ENCODE measurements around the gene DUOX2. TPM values are rescaled to one million over a fixed set of nuclear protein-coding genes. Genes with fewer than 3 reads are reported as not detected.

The DUOX2 gene
- total RNA-seq, 1 donor from 2014 or later = 0.02 TPM

DNA sequence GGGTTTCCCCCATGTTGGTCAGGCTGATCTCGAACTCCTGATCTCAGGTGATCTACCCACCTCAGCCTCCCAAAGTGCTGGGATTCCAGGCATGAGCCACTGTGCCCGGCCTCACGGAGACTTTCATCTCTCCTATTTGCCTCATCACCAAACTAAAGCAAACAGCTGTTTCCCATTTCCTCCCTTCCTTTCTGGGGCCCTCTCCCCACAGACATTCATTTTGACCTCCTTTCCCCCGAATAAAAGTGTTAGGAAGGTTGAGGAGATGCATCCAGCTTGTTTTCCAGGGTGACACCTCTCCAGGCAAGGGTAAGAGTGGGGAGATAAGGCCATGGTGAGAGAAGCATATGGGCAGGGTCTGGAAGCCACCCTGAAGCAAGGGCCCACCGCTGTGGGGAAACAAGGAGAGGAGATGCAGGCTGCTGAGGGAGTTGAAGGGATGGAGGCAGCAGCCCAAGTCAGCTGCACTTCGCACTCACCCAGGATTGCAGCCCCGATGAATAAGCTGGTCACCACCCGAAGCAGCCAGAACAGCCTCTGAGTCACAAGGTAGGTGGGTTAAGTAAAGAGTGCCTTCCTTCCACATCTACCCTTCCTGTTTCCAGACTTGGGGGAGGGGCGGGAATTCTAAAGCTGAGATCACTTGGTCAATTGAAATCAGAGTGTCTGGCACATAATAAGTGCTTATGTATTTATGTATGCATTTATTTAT, 7.9 kb upstream of the DUOX2 start:
- Mint-ChIP-seq H3K27ac (ENCODE audit: unreplicated experiment) (peak overlapping the region; percentile 57), H3K4me3 (no peak overlapping the region), H3K27me3 (ENCODE audit: low read depth) (peaks cover 73% of the 10 kb centered on the region), H3K4me1 (peaks cover 6% of the 10 kb centered on the region), H3K36me3 (ENCODE audit: low read depth) (no peaks in the 10 kb centered on the region), H3K9me3 (peaks cover 4% of the 10 kb centered on the region)
- no peak for TF ChIP-seq CTCF (conservative IDR thresholded peaks at IDR 0.05)
- no peak for DNase-seq (ENCODE audit: low read depth, low spot score)

GRCh38 chr15:45121020-45121419, 7.0 kb upstream of the DUOX2 start:
- Mint-ChIP-seq H3K36me3 (ENCODE audit: low read depth) (no peaks in the 10 kb centered on the region), H3K4me1 (peaks cover 6% of the 10 kb centered on the region), H3K4me3 (no peak overlapping the region), H3K9me3 (peaks cover 4% of the 10 kb centered on the region), H3K27me3 (ENCODE audit: low read depth) (peaks cover 69% of the 10 kb centered on the region), H3K27ac (ENCODE audit: unreplicated experiment) (no peak overlapping the region)
- no peak for DNase-seq (ENCODE audit: low read depth, low spot score)
- TF ChIP-seq CTCF (conservative IDR thresholded peaks at IDR 0.05) = no peak

DNA sequence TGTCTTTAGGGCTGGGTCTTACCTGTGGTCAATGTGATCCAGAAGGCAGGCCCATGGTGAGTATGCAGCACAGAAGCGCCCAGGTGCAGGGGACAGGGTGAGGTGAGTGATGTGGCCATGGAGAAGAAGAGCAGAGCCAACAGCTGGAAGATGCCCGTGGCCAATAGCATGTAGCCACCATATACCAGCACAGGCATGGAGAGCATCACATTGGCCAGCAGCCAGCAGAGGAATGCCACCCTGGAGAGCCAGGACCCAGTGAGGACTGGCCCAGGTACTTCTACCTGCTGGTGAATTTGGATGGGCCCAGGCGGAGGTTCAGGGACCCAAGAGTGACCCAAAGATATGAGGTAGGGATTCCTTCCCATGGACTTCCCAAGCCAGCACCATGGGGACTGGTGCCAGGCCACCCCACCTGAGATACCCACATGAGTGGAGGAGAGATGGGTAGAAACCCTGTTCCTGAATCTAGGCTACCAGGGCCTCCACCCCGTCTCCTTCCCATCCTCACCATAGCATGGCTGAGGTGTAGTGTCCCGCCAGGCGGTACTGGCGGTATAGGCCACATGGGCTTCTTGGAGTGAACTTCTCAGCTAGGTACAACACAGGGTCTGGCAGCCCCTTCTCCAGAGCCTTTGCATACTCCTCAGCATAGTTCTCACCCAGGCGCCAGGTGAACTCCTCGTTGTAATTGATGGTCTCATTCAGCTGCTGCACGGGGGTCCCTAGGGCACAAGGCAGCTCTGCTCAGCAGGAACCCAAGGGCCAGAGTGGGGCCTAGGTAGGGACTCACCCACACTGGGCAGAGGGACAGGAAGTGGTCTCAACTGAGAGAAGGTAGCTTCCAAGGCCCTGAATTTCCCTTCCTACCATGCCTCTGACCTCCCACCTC, 6.4 kb upstream of the DUOX2 start:
- DNase-seq (ENCODE audit: low read depth, low spot score) = no peak
- TF ChIP-seq CTCF (conservative IDR thresholded peaks at IDR 0.05) = no peak
- Mint-ChIP-seq H3K9me3 (peaks cover 4% of the 10 kb centered on the region), H3K27ac (ENCODE audit: unreplicated experiment) (no peak overlapping the region), H3K4me3 (no peak overlapping the region), H3K36me3 (ENCODE audit: low read depth) (no peaks in the 10 kb centered on the region), H3K4me1 (peaks cover 6% of the 10 kb centered on the region), H3K27me3 (ENCODE audit: low read depth) (peaks cover 69% of the 10 kb centered on the region)

DNA sequence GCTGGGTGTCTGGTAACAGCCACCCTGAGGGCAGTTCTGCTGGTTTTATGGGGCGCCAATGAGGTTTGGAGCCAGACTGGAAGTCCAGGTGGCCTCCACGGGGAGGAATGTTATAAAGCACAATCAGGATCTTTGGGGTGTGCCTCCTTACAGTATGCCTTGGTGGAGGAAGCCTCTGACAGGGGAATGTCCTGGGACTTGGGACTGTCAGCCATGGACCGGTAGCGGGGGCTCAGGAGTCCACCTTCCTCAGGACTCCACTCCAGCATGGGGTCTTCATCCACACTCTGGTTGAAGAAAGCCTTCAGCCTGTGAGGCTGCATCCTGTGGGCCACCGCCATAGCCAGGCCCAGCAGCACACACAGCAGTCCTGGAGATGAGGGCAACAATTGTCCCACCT, 5.0 kb upstream of the DUOX2 start:
- H3K27ac Mint-ChIP-seq (ENCODE audit: unreplicated experiment) = no peak overlapping the region
- DNase-seq (ENCODE audit: low read depth, low spot score) = no peak
- no peak overlapping the region for H3K4me3 Mint-ChIP-seq
- peaks cover 6% of the 10 kb centered on the region for H3K4me1 Mint-ChIP-seq
- H3K36me3 Mint-ChIP-seq (ENCODE audit: low read depth) = no peaks in the 10 kb centered on the region
- H3K9me3 Mint-ChIP-seq = peaks cover 4% of the 10 kb centered on the region
- TF ChIP-seq CTCF (conservative IDR thresholded peaks at IDR 0.05) = no peak
- H3K27me3 Mint-ChIP-seq (ENCODE audit: low read depth) = peaks cover 70% of the 10 kb centered on the region

DNA sequence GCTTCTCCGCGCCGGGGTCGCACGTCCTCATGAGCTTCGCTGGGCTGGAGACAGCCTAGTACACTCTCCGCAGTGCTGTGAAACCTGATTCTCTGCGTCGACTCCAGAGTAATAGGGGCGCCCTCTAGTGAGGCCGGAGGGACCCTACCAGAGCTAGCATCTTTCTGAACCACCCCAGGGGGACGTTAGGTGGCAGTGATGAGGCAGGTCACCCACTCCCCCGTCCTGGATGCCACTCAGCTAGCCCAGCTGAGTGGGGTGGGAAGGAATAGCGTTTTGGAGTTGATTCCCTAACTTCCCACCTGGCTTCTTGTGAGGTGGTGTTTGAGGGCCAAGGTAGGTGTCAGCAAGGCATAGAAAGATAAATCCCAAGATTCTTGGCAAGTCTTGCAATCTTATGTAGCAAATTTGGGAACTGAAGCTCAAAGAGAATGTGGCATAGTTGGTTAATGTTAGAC, 4.2 kb upstream of the DUOX2 start:
- peak; percentile 99 for TF ChIP-seq CTCF (conservative IDR thresholded peaks at IDR 0.05)
- Mint-ChIP-seq H3K27ac (ENCODE audit: unreplicated experiment) (no peak overlapping the region), H3K4me1 (peaks cover 6% of the 10 kb centered on the region), H3K9me3 (peaks cover 4% of the 10 kb centered on the region), H3K27me3 (ENCODE audit: low read depth) (peaks cover 70% of the 10 kb centered on the region), H3K36me3 (ENCODE audit: low read depth) (no peaks in the 10 kb centered on the region), H3K4me3 (no peak overlapping the region)
- peak; percentile 89 for DNase-seq (ENCODE audit: low read depth, low spot score)
